Keratinocyte (primary cell): ENCODE measurements around the gene TENM3.

Experiments used
- EZH2 ChIP-seq: IDR thresholded peaks from one replicate; pipeline ENCODE4 v1.6.1; 2012; ENCODE audit warnings: inconsistent platforms, mild to moderate bottlenecking, low read length, moderate library complexity
- TF ChIP-seq, protein P1 (sequence below), 3 experiments: IDR thresholded peaks in 1 of 3; conservative IDR thresholded peaks in 1 of 3; optimal IDR thresholded peaks in 1 of 3; 2 replicates in 2 of 3; 3 replicates in 1 of 3; pipeline versions ENCODE3 to v1.5.1; 2011; ENCODE audit warnings: low read length in 3 of 3, mild to moderate bottlenecking in 3 of 3, moderate library complexity in 2 of 3, control low read depth in 1 of 3, inconsistent platforms in 1 of 3; ENCODE audit not compliant: insufficient read depth in 2 of 3; ENCODE audit errors: extremely low read depth in 1 of 3

DNA sequence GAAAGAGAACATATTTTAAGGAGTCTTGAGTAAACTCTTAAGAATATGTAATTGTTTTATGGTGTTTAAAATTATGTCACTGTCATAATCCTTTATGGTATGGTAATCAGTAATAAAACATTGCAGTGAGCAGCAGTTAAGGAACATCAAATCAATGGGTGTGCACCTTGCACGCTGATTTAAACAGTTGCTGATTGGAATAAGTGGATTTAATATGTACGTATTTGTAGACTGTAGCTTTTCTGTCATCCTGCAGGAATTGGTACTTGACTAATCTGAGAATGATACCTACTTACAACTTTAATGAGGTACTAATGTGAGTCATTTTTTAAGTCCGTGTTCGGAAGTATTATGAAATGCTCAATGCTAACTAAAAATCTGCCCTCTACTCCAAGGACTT is 461.7 kb downstream of the TENM3 start:
- TF ChIP-seq EZH2 = no peak
- TF ChIP-seq, protein P1, sequence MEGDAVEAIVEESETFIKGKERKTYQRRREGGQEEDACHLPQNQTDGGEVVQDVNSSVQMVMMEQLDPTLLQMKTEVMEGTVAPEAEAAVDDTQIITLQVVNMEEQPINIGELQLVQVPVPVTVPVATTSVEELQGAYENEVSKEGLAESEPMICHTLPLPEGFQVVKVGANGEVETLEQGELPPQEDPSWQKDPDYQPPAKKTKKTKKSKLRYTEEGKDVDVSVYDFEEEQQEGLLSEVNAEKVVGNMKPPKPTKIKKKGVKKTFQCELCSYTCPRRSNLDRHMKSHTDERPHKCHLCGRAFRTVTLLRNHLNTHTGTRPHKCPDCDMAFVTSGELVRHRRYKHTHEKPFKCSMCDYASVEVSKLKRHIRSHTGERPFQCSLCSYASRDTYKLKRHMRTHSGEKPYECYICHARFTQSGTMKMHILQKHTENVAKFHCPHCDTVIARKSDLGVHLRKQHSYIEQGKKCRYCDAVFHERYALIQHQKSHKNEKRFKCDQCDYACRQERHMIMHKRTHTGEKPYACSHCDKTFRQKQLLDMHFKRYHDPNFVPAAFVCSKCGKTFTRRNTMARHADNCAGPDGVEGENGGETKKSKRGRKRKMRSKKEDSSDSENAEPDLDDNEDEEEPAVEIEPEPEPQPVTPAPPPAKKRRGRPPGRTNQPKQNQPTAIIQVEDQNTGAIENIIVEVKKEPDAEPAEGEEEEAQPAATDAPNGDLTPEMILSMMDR (optimal IDR thresholded peaks at IDR 0.05 in 1 of 3, IDR thresholded peaks at IDR 0.05 in 1 of 3, conservative IDR thresholded peaks at IDR 0.05 in 1 of 3; ENCODE audit: extremely low read depth in 1 of 3, insufficient read depth in 2 of 3, low read length in 3 of 3) = no peak
